Natural killer cell (primary cell): Measurements from ENCODE around the gene ITM2B. TPM values are rescaled to one million over a fixed set of nuclear protein-coding genes. Genes with fewer than 3 reads are reported as not detected.

Experiments used
- ATAC-seq, 3 donors: fragments of 150-1000 bp in 2 of 3; fragments of 200-7000 bp in 1 of 3; cut with Tn5 transposase; 1 replicate in 1 of 3; 2 replicates in 2 of 3; pipeline ENCODE4 v1.10.0; 2021; ENCODE audit warnings: mild to moderate bottlenecking in 2 of 3, moderate library complexity in 2 of 3
- DNase-seq, 2 donors: peaks; one replicate each; pipeline versions ENCODE4 v3.0.0 to v3.0.0-alpha.2; 2013 to 2021; ENCODE audit warnings: mixed read lengths in 1 of 2
- H3K27ac ChIP-seq: one replicate; pipeline ENCODE4 v1.5.1; 2013; ENCODE audit warnings: mild to moderate bottlenecking, low read length
- H3K27me3 ChIP-seq: one replicate; pipeline ENCODE4 v1.6.1; 2013; ENCODE audit warnings: low read length; ENCODE audit not compliant: control insufficient read depth, insufficient read depth
- H3K36me3 ChIP-seq: one replicate; pipeline ENCODE4 v1.6.1; 2013; ENCODE audit warnings: low read length; ENCODE audit not compliant: control insufficient read depth, insufficient read depth
- H3K4me1 ChIP-seq: one replicate; pipeline ENCODE4 v1.6.1; 2013; ENCODE audit warnings: low read length; ENCODE audit not compliant: control insufficient read depth, insufficient read depth
- H3K4me3 ChIP-seq: one replicate; pipeline ENCODE4 v1.5.1; 2013; ENCODE audit warnings: low read length
- H3K9me3 ChIP-seq: one replicate; pipeline ENCODE4 v1.6.1; 2013; ENCODE audit warnings: low read length; ENCODE audit not compliant: control insufficient read depth, insufficient read depth
- H3K27ac Mint-ChIP-seq, 2 donors: one replicate each; pipeline ENCODE4 v1.8.0; 2022; ENCODE audit warnings: mild to moderate bottlenecking in 2 of 2, mixed read lengths in 2 of 2, moderate library complexity in 1 of 2
- H3K27me3 Mint-ChIP-seq, 2 donors: one replicate each; pipeline ENCODE4 v1.8.0; 2022; ENCODE audit warnings: low read depth in 2 of 2, mixed read lengths in 2 of 2
- H3K36me3 Mint-ChIP-seq: one replicate; pipeline ENCODE4 v1.8.0; 2022; ENCODE audit warnings: mixed read lengths
- H3K4me1 Mint-ChIP-seq, 2 donors: one replicate each; pipeline ENCODE4 v1.8.0; 2022; ENCODE audit warnings: mixed read lengths in 2 of 2
- H3K4me3 Mint-ChIP-seq: one replicate; pipeline ENCODE4 v1.8.0; 2022; ENCODE audit warnings: mild to moderate bottlenecking, moderate library complexity, mixed read lengths
- H3K9me3 Mint-ChIP-seq, 2 donors: one replicate each; pipeline ENCODE4 v1.8.0; 2022; ENCODE audit warnings: mixed read lengths in 2 of 2
- CTCF ChIP-seq: fragments of 200-600 bp; IDR thresholded peaks from one replicate; pipeline ENCODE4 v1.8.0; 2022; ENCODE audit warnings: antibody characterized with exemption
- WGBS: methylation state at CpG from one replicate; pipeline ENCODE4 v1.1.7; 2013; ENCODE audit warnings: missing lambda C conversion rate; ENCODE audit not compliant: insufficient coverage; 5-methylcytosine and 5-hydroxymethylcytosine counted together
- intact Hi-C: fragments of 100-400 bp; cut with micrococcal nuclease; formaldehyde crosslinking; loops from one replicate; pipeline ENCODE4 v1.14.2; 2022
- total RNA-seq, 4 donors: library from RNA; stranded (reverse); fragments of 120-200 nt in 1 of 4; gene quantifications; one replicate each; pipeline versions ENCODE4 v1.2.3 to v1.2.4, GENCODE V29; 2013 to 2022

The ITM2B gene
- total RNA-seq, 3 donors from 2014 or later (not counting 1 experiment from before 2014, with no cell fraction given), result 305 to 387 (median 309) TPM

- Histone ChIP-seq H3K4me1 (no peaks in the 10 kb centered on the region), H3K4me3 (no peak overlapping the region), H3K27me3 (no peaks in the 10 kb centered on the region), H3K36me3 (no peaks in the 10 kb centered on the region), H3K27ac (no peak overlapping the region), H3K9me3 (no peaks in the 10 kb centered on the region)
- no peak overlapping the region for H3K4me3 Mint-ChIP-seq
- no peaks in the 10 kb centered on the region for H3K4me1 Mint-ChIP-seq
- no peak for ATAC-seq
- H3K27me3 Mint-ChIP-seq, result no peaks in the 10 kb centered on the region
- no peak for TF ChIP-seq CTCF
- H3K36me3 Mint-ChIP-seq, result no peaks in the 10 kb centered on the region
- no peak overlapping the region for H3K27ac Mint-ChIP-seq
- intact Hi-C loops, result no loop called here
- H3K9me3 Mint-ChIP-seq, result no peaks in the 10 kb centered on the region
- WGBS, result 85% methylated on average over 4 of the region's 4 CpGs
- DNase-seq, result no peak
Observed at GRCh38 chr13:48297131-48297786, 64.3 kb downstream of the ITM2B start.

- Mint-ChIP-seq H3K4me3 (no peak overlapping the region), H3K4me1 (peaks cover 15 to 16% of the 10 kb centered on the region in 2 donors), H3K27me3 (no peaks in the 10 kb centered on the region), H3K36me3 (no peaks in the 10 kb centered on the region), H3K9me3 (no peaks in the 10 kb centered on the region), H3K27ac (no peak overlapping the region)
- no peak overlapping the region for H3K27ac ChIP-seq
- peaks cover 4% of the 10 kb centered on the region for H3K4me1 ChIP-seq
- intact Hi-C loops, result no loop called here
- H3K27me3 ChIP-seq, result no peaks in the 10 kb centered on the region
- no peaks in the 10 kb centered on the region for H3K9me3 ChIP-seq
- DNase-seq (no peak), ATAC-seq (no peak)
- no peak for TF ChIP-seq CTCF
- 90% methylated on average over 2 of the region's 2 CpGs for WGBS
- no peak overlapping the region for H3K4me3 ChIP-seq
- H3K36me3 ChIP-seq, result no peaks in the 10 kb centered on the region
Observed at GRCh38 chr13:48299591-48299990, 66.6 kb downstream of the ITM2B start.

- Histone ChIP-seq H3K36me3 (peaks cover 2% of the 10 kb centered on the region), H3K27ac (peak overlapping the region; percentile 97), H3K9me3 (no peaks in the 10 kb centered on the region), H3K4me1 (peaks cover 12% of the 10 kb centered on the region), H3K4me3 (peak overlapping the region; percentile 92), H3K27me3 (no peaks in the 10 kb centered on the region)
- Mint-ChIP-seq H3K4me1 (peaks cover 26 to 33% of the 10 kb centered on the region in 2 donors), H3K36me3 (peaks cover 7% of the 10 kb centered on the region), H3K9me3 (no peaks in the 10 kb centered on the region), H3K27me3 (no peaks in the 10 kb centered on the region), H3K4me3 (peak overlapping the region; percentile 89), H3K27ac (peak overlapping the region; percentile 97 to 98)
- ATAC-seq (no peak), DNase-seq (no peak)
- intact Hi-C loops, result loop anchor here (5.0 to 10.0 kb wide), 4 partner anchors 66 to 266 kb away; partner anchors contain the start of gene NUDT15
- 26% methylated on average over 12 of the region's 12 CpGs for WGBS
- no peak for TF ChIP-seq CTCF
Observed at GRCh38 chr13:48302871-48303358, 69.9 kb downstream of the ITM2B start.
